Heart right ventricle (tissue), 16 donors: Measurements from ENCODE around the gene SASH1. TPM values are rescaled to one million over a fixed set of nuclear protein-coding genes. Genes with fewer than 3 reads are reported as not detected.

Experiments used
- ATAC-seq, 8 donors: fragments of 200-7000 bp; cut with Tn5 transposase; one replicate each; pipeline ENCODE4 v1.9.1; 2020; ENCODE audit warnings: mild to moderate bottlenecking in 8 of 8, moderate library complexity in 8 of 8, moderate number of reproducible peaks in 1 of 8
- DNase-seq, 2 donors: peaks; one replicate each; pipeline ENCODE4 v3.0.0-alpha.2; 2020
- H3K27ac ChIP-seq, 10 donors: fragments of 200-600 bp; sonication (generic) in 2 of 10; one replicate each; pipeline versions ENCODE4 v1.5.0 to v1.8.0; 2020 to 2022; ENCODE audit warnings: mild to moderate bottlenecking in 3 of 10
- H3K27me3 ChIP-seq, 7 donors: fragments of 200-600 bp; one replicate each; pipeline ENCODE4 v1.8.0; 2021 to 2022; ENCODE audit warnings: mild to moderate bottlenecking in 2 of 7
- H3K36me3 ChIP-seq, 9 donors: fragments of 200-600 bp; sonication (generic) in 1 of 9; one replicate each; pipeline versions ENCODE4 v1.5.0 to v1.8.0; 2020 to 2022; ENCODE audit warnings: mild to moderate bottlenecking in 2 of 9
- H3K4me1 ChIP-seq, 9 donors: fragments of 200-600 bp; sonication (generic) in 1 of 9; one replicate each; pipeline versions ENCODE4 v1.5.0 to v1.8.0; 2020 to 2022; ENCODE audit warnings: mild to moderate bottlenecking in 4 of 9
- H3K4me3 ChIP-seq, 10 donors: fragments of 200-600 bp; sonication (generic) in 2 of 10; one replicate each; pipeline versions ENCODE4 v1.5.0 to v1.8.0; 2020 to 2022; ENCODE audit warnings: mild to moderate bottlenecking in 7 of 10, moderate library complexity in 2 of 10
- H3K9me3 ChIP-seq, 11 donors: fragments of 200-600 bp in 10 of 11; sonication (generic) in 2 of 11; one replicate each; pipeline versions ENCODE4 v1.5.0 to v1.8.0; 2013 to 2022; ENCODE audit warnings: mild to moderate bottlenecking in 2 of 11, control low read depth in 1 of 11, moderate library complexity in 1 of 11
- CTCF ChIP-seq, 9 donors: fragments of 200-600 bp; sonication (generic) in 2 of 9; IDR thresholded peaks; one replicate each; pipeline versions ENCODE4 v1.5.0 to v1.8.0; 2021 to 2022; ENCODE audit warnings: antibody characterized with exemption in 9 of 9, mild to moderate bottlenecking in 5 of 9, moderate library complexity in 1 of 9
- WGBS, 2 donors: extraction: QIAGEN DNeasy Blood & Tissue Kit; methylation state at CpG; one replicate each; pipeline ENCODE4 v1.1.7; 2013; ENCODE audit warnings: inconsistent platforms in 1 of 2; 5-methylcytosine and 5-hydroxymethylcytosine counted together
- intact Hi-C, 10 donors: fragments of 100-400 bp; cut with DNase I; formaldehyde crosslinking; loops; one replicate each; pipeline versions ENCODE4 v1.11.1 to v1.14.2; 2022
- polyA plus RNA-seq, 2 donors: library from polyadenylated mRNA; stranded (reverse); fragments of 200-250 nt; gene quantifications; one replicate each; pipeline ENCODE4 v1.2.3, GENCODE V29; 2013
- total RNA-seq, 10 donors: library from RNA; stranded (reverse); fragmentation: NEBNext Ultra II Directional in 3 of 10; extraction: Animal tissue kit (Norgen Biotek cat#: 25700) in 3 of 10; gene quantifications; one replicate each; pipeline versions ENCODE4 v1.2.1 to v1.2.4, GENCODE V29; 2021 to 2023
- donor health status: Arrhythmogenic right ventricular cardiomyopathy.
- donor health status: ischemic (EF 13 %, LVEDD 7.1; RV severe dilation, severe dysfunction).
- donor health status: healthy with polysubstance abuse.
- donor health status: DM: no; HTN: yes; CAD: no.
- donor health status: DM: no; HTN: no; CAD: no.
- donor health status: ischemic (EF 25% LVEDD 6.9; RV normal size, moderate dysfunction).
- donor health status: ischemic (EF 25% LVEDD 5.7; RV mildly dilated, moderate dysfunction).
- donor health status: healthy.
- donor health status: DM: yes; HTN: yes; CAD: no.
- donor health status: Ischemic cardiomyopathy.
- donor health status: ischemic (EF 35%, LVEDD 5.7; RV mildly dilated, moderate dysfunction).
- donor health status: nonischemic (EF 11% LVEDD 7.7; RV severe dilation, severe dysfunction).
- donor health status: DM: yes; HTN: yes; CAD: no.
- donor health status: PGD.
- donor health status: ischemic (EF 29% LVEDD 5.4; RV normal size, mild dysfunction).
- donor health status: nonischemic (EF 23%, LVEDD 6.1; RV moderate dilation, normal function).

Gene SASH1
- total and polyA plus RNA-seq, 12 donors = 6.9 to 47.1 (median 25.9) TPM

GRCh38 chr6:148551226-148551625 lies 208.6 kb downstream of the SASH1 start:
- Histone ChIP-seq H3K4me3 (no peak overlapping the region), H3K27ac (peak overlapping the region in 1 of 10 donors; percentile 47), H3K4me1 (peaks cover 3 to 27% (median 16%) of the 10 kb centered on the region in 9 donors), H3K36me3 (peaks cover 0 to 62% (median 12%) of the 10 kb centered on the region in 9 donors), H3K27me3 (no peaks in the 10 kb centered on the region), H3K9me3 (peaks cover 0 to 8% (median 0%) of the 10 kb centered on the region in 11 donors)
- TF ChIP-seq CTCF (IDR thresholded peaks at IDR 0.05) = no peak
- ATAC-seq (peak in 4 of 8 donors; percentile 31 to 46 (median 39)), DNase-seq (no peak)
- intact Hi-C loops = no loop called here
- WGBS, 2 donors = 63 to 75% methylated on average over 1 of the region's 1 CpG

GRCh38 chr6:148556410-148556809 lies 213.8 kb downstream of the SASH1 start:
- intact Hi-C loops = loop anchor here in 1 of 10 donors (5.0 kb wide), 1 partner anchor 379 kb away; no protein-coding TSS in a partner anchor
- Histone ChIP-seq H3K9me3 (peaks cover 0 to 8% (median 0%) of the 10 kb centered on the region in 11 donors), H3K4me3 (no peak overlapping the region), H3K36me3 (peaks cover 0 to 14% (median 0%) of the 10 kb centered on the region in 9 donors), H3K27me3 (no peaks in the 10 kb centered on the region), H3K27ac (no peak overlapping the region), H3K4me1 (peaks cover 0 to 19% (median 5%) of the 10 kb centered on the region in 9 donors)
- ATAC-seq (no peak), DNase-seq (no peak)
- 48 to 66% methylated on average over 6 to 7 of the region's 7 CpGs for WGBS, 2 donors
- TF ChIP-seq CTCF (IDR thresholded peaks at IDR 0.05) = no peak

- Histone ChIP-seq H3K9me3 (peaks cover 0 to 8% (median 0%) of the 10 kb centered on the region in 11 donors), H3K36me3 (peaks cover 0 to 5% (median 0%) of the 10 kb centered on the region in 9 donors), H3K4me3 (no peak overlapping the region), H3K27me3 (no peaks in the 10 kb centered on the region), H3K4me1 (peaks cover 0 to 19% (median 4%) of the 10 kb centered on the region in 9 donors), H3K27ac (peak overlapping the region in 1 of 10 donors; percentile 31)
- WGBS, 2 donors = 67 to 73% methylated on average over 7 of the region's 7 CpGs
- DNase-seq = no peak
- no peak for TF ChIP-seq CTCF (IDR thresholded peaks at IDR 0.05)
- intact Hi-C loops = loop anchor here in 1 of 10 donors (5.0 kb wide), 1 partner anchor 381 kb away; no protein-coding TSS in a partner anchor
- ATAC-seq = no peak
These were observed 215.2 kb downstream of the SASH1 start for GRCh38 chr6:148557796-148558321.

- intact Hi-C loops = loop anchor here in 2 of 10 donors (5.0 kb wide), 2 partner anchors 383 to 387 kb away; no protein-coding TSS in a partner anchor
- peak; percentile 96 to 99 (median 99) for TF ChIP-seq CTCF (IDR thresholded peaks at IDR 0.05)
- Histone ChIP-seq H3K9me3 (peaks cover 0 to 3% (median 0%) of the 10 kb centered on the region in 11 donors), H3K4me3 (peak overlapping the region; percentile 13 to 59 (median 53)), H3K27me3 (no peaks in the 10 kb centered on the region), H3K4me1 (peaks cover 0 to 19% (median 4%) of the 10 kb centered on the region in 9 donors), H3K36me3 (no peaks in the 10 kb centered on the region), H3K27ac (peak overlapping the region in 2 of 10 donors; percentile 8 to 52)
- ATAC-seq (peak; percentile 81 to 90 (median 86)), DNase-seq (peak; percentile 63 to 83)
- WGBS, 2 donors = 4 to 5% methylated on average over 46 of the region's 46 CpGs
These were observed 217.3 kb downstream of the SASH1 start for GRCh38 chr6:148559848-148560433.
